Upper lobe of left lung (tissue), 6 donors: ENCODE results near the gene NDUFB11. TPM values are rescaled to one million over a fixed set of nuclear protein-coding genes. Genes with fewer than 3 reads are reported as not detected.

Experiments
- ATAC-seq, 2 donors: fragments of 200-7000 bp; cut with Tn5 transposase; one replicate each; pipeline ENCODE4 v1.9.1; 2022; ENCODE audit warnings: mild to moderate bottlenecking in 2 of 2, moderate library complexity in 2 of 2; ENCODE audit not compliant: low FRiP score in 2 of 2
- DNase-seq, 2 donors: peaks; one replicate each; pipeline ENCODE4 v3.0.0-alpha.2; 2019 to 2020
- H3K27ac ChIP-seq, 4 donors: fragments of 200-600 bp; sonication (generic); one replicate each; pipeline ENCODE4 v1.5.1; 2016 to 2019
- H3K27me3 ChIP-seq, 4 donors: fragments of 200-600 bp; sonication (generic); one replicate each; pipeline ENCODE4 v1.5.1; 2017 to 2019
- H3K36me3 ChIP-seq, 4 donors: fragments of 200-600 bp; sonication (generic); one replicate each; pipeline ENCODE4 v1.5.1; 2016 to 2019
- H3K4me1 ChIP-seq, 4 donors: fragments of 200-600 bp; sonication (generic); one replicate each; pipeline ENCODE4 v1.5.1; 2018 to 2019
- H3K4me3 ChIP-seq, 4 donors: fragments of 200-600 bp; sonication (generic); one replicate each; pipeline ENCODE4 v1.5.1; 2017 to 2019; ENCODE audit warnings: mild to moderate bottlenecking in 2 of 4, moderate library complexity in 1 of 4
- H3K9me3 ChIP-seq, 4 donors: fragments of 200-600 bp; sonication (generic); one replicate each; pipeline ENCODE4 v1.5.1; 2018 to 2019
- EP300 ChIP-seq, 4 donors: sonication (generic); formaldehyde crosslinking; IDR thresholded peaks; one replicate each; pipeline ENCODE4 v1.5.1; 2017; ENCODE audit warnings: antibody characterized with exemption in 4 of 4, control low read depth in 2 of 4
- POLR2A ChIP-seq, 4 donors: fragments of 450-650 bp; IDR thresholded peaks; one replicate each; pipeline ENCODE4 v1.5.1; 2016 to 2017; ENCODE audit warnings: antibody characterized with exemption in 4 of 4, mild to moderate bottlenecking in 2 of 4
- POLR2AphosphoS5 ChIP-seq, 2 donors: sonication (generic); formaldehyde crosslinking; IDR thresholded peaks; one replicate each; pipeline ENCODE4 v1.5.1; 2017; ENCODE audit warnings: antibody characterized with exemption in 2 of 2
- WGBS, 2 donors: methylation state at CpG; one replicate each; pipeline ENCODE4 v1.1.5; 2017 to 2018; 5-methylcytosine and 5-hydroxymethylcytosine counted together
- total RNA-seq, 6 donors: library from RNA; depleted of rRNA in 4 of 6; stranded (reverse); fragments of >200 nt in 4 of 6; gene quantifications; one replicate each; pipeline versions ENCODE4 v1.1.0 to v1.2.1, GENCODE V29; 2016 to 2021
- TF ChIP-seq, protein P1 (sequence below), 6 experiments: fragments of 450-650 bp in 4 of 6; fragments of 200-600 bp in 2 of 6; sonication (generic) in 2 of 6; IDR thresholded peaks; one replicate each; pipeline ENCODE4 v1.5.1; 2016 to 2019; ENCODE audit warnings: antibody characterized with exemption in 6 of 6
- donor health status: DM: no; HTN: no; CAD: no; lungs with moderate emphysema.
- donor health status: DM: no; HTN: yes; CAD: no; lungs with severe emphysema.

The NDUFB11 gene
- total RNA-seq, 6 donors from 2014 or later: 41.9 to 77.5 (median 66.7) TPM

DNA sequence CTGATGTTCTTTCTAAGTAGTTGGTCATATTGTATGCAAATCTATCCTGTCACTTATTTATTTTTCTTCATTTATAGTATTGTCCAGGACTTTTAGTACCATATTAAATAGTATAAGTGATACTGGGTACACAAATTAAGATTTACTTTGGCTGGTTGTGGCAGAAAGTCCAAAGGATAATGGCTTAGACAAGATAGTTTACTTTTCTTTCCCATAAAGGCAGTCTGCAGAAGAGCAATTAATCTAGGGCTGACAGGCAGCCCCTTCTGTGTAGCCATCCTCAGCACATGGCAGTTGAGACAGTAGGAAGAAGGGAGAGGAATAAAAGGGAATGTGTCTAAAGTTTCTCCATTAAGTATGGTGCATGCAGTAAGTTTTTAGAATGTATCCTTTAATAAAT, 6.9 kb upstream of the NDUFB11 start:
- H3K27me3 ChIP-seq: no peaks in the 10 kb centered on the region
- TF ChIP-seq, protein P1, sequence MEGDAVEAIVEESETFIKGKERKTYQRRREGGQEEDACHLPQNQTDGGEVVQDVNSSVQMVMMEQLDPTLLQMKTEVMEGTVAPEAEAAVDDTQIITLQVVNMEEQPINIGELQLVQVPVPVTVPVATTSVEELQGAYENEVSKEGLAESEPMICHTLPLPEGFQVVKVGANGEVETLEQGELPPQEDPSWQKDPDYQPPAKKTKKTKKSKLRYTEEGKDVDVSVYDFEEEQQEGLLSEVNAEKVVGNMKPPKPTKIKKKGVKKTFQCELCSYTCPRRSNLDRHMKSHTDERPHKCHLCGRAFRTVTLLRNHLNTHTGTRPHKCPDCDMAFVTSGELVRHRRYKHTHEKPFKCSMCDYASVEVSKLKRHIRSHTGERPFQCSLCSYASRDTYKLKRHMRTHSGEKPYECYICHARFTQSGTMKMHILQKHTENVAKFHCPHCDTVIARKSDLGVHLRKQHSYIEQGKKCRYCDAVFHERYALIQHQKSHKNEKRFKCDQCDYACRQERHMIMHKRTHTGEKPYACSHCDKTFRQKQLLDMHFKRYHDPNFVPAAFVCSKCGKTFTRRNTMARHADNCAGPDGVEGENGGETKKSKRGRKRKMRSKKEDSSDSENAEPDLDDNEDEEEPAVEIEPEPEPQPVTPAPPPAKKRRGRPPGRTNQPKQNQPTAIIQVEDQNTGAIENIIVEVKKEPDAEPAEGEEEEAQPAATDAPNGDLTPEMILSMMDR (IDR thresholded peaks at IDR 0.05): no peak
- TF ChIP-seq EP300 (IDR thresholded peaks at IDR 0.05): no peak
- H3K4me1 ChIP-seq: peaks cover 0 to 9% (median 6%) of the 10 kb centered on the region in 4 donors
- ATAC-seq (no peak), DNase-seq (no peak)
- H3K4me3 ChIP-seq: no peak overlapping the region
- H3K9me3 ChIP-seq: no peaks in the 10 kb centered on the region
- no peak overlapping the region for H3K27ac ChIP-seq
- peaks cover 0 to 15% (median 3%) of the 10 kb centered on the region in 4 donors for H3K36me3 ChIP-seq

DNA sequence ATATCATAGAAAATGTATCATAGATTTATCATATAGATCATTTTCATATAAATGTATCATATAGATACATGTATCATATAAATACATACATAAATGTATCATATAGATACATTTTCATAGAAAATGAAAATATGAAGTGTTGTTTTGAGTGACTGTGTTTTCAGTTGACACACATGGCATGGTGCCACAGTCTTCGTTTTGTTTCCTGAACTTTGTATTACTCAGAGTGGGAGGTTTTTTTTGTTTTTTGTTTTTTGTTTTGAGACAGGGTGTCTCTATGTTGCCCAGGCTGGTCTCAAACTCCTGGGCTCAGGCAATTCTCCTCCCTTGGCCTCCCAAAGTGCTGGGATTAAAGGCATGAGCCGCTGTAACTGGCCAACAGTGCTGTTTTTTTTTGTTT, 4.4 kb upstream of the NDUFB11 start:
- no peak overlapping the region for H3K27ac ChIP-seq
- H3K4me3 ChIP-seq: no peak overlapping the region
- TF ChIP-seq, protein P1 (IDR thresholded peaks at IDR 0.05): no peak
- TF ChIP-seq POLR2AphosphoS5 (IDR thresholded peaks at IDR 0.05) (no peak), EP300 (IDR thresholded peaks at IDR 0.05) (no peak)
- peaks cover 0 to 13% (median 7%) of the 10 kb centered on the region in 4 donors for H3K4me1 ChIP-seq
- H3K27me3 ChIP-seq: peaks cover 0 to 5% (median 0%) of the 10 kb centered on the region in 4 donors
- peaks cover 0 to 5% (median 0%) of the 10 kb centered on the region in 4 donors for H3K9me3 ChIP-seq
- 53 to 55% methylated on average over 2 of the region's 2 CpGs for WGBS, 2 donors
- no peak for DNase-seq
- no peak for ATAC-seq
- H3K36me3 ChIP-seq: peaks cover 0 to 7% (median 0%) of the 10 kb centered on the region in 4 donors

DNA sequence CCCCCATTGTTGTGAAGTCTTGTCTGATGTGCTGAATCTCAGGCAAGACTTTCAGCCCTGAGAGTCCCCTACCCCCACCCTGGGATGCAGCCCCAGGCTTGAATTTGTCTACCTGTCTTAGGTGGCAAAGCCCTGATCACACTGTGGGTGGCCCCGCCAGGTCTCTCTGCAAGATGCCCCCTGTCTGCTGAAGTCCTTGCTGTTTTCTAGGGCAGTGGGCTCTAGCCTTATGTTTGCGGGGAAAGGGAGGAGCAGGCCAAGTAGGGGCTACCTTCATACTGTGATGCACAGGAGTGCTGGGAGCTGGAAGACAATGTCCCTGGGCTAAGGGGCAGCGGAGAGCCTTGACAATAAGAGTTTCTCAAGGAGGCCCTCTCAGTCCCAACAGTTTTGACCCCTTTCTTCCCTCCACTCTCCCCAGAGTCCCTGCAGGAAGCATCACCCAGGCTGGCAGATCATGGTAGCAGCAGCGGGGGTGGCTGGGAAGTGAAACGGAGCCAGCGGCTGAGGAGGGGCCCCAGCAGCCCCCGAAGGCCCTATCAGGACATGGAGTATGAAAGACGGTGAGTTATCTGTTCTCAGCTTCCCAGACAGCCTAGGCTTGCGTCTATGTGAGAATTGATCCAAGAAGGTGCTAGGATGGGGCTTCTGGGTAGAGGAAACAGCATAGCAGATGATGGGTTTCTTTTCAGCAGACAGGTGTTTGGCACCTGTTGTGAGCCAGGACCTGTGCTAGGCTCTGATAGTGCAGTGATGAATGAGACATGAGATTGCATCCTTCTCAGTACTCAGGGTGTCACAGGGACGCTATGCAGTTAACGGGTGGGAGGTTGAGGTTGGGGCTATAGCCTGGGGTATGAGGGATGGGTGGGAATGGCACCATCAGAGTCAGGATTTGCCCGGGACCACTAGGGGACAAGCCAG, 2.7 kb upstream of the NDUFB11 start:
- Histone ChIP-seq H3K27me3 (peaks cover 0 to 5% (median 0%) of the 10 kb centered on the region in 4 donors), H3K9me3 (peaks cover 0 to 5% (median 0%) of the 10 kb centered on the region in 4 donors), H3K27ac (peak overlapping the region in 1 of 4 donors; percentile 93), H3K36me3 (peaks cover 0 to 7% (median 0%) of the 10 kb centered on the region in 4 donors), H3K4me1 (peaks cover 6 to 20% (median 11%) of the 10 kb centered on the region in 4 donors), H3K4me3 (peak overlapping the region in 1 of 4 donors; percentile 71)
- ATAC-seq (no peak), DNase-seq (no peak)
- TF ChIP-seq, protein P1 (IDR thresholded peaks at IDR 0.05): no peak
- TF ChIP-seq POLR2AphosphoS5 (IDR thresholded peaks at IDR 0.05) (no peak), POLR2A (IDR thresholded peaks at IDR 0.05) (no peak), EP300 (IDR thresholded peaks at IDR 0.05) (no peak)
- WGBS, 2 donors: 83% methylated on average over 12 of the region's 12 CpGs; no CpG with 5 or more reads in 1 of the 2 donors

DNA sequence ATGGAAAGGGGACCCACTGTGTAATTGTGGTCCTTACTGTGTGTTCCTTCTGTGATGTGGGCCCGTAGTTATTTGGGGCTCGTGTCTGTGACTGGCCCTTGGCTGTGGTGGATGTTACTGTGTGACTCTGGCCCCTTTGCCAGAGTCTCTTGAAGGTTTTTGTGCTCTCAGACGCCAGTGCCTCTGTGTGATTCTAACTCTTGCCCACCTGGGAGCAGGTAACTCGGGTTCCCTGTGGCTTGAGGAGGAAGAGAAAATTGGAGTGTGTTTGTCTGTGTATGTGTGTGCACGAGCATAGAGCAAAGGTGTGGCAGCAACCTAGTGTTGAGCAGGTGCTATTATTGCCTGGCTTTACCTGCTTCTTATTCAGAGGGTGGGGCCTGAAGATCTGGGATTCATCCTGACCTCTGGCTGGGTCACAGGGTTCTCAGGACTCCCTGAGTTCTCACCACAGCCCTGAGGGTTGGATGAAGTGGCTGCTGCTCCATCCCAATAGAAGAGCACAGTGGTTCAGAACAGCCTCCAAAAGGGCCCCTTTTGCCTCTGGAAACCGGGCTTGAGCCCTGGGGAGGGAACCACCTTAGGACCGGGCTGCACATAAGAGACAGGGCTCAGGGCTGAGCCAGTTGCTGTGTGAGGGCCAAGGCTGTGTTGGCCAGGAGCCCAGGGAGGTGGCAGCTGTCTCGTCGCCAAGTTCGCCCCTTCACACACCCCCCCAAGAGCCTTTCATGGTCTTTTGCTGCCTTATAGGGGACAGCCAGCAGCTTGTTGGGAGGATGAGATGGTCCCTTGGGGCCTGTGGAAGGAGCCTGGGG, 1.8 kb upstream of the NDUFB11 start:
- TF ChIP-seq, protein P1 (IDR thresholded peaks at IDR 0.05): no peak
- no peak for TF ChIP-seq EP300 (IDR thresholded peaks at IDR 0.05)
- no peak for TF ChIP-seq POLR2AphosphoS5 (IDR thresholded peaks at IDR 0.05)
- TF ChIP-seq POLR2A (IDR thresholded peaks at IDR 0.05): no peak
- H3K27ac ChIP-seq: peak overlapping the region; percentile 4 to 98 (median 94)
- H3K36me3 ChIP-seq: peaks cover 0 to 3% (median 0%) of the 10 kb centered on the region in 4 donors
- peaks cover 0 to 5% (median 0%) of the 10 kb centered on the region in 4 donors for H3K9me3 ChIP-seq
- peak overlapping the region; percentile 25 to 71 (median 60) for H3K4me3 ChIP-seq
- ATAC-seq: no peak
- 4 to 37% methylated on average over 4 to 10 of the region's 10 CpGs for WGBS, 2 donors
- H3K27me3 ChIP-seq: peaks cover 0 to 5% (median 0%) of the 10 kb centered on the region in 4 donors
- peaks cover 6 to 20% (median 11%) of the 10 kb centered on the region in 4 donors for H3K4me1 ChIP-seq
- DNase-seq: no peak
